SH-SY5Y (cell line): ENCODE measurements around the gene RAPGEF1.

Experiments used
- GATA2 ChIP-seq: IDR thresholded peaks from 2 replicates; pipeline ENCODE4 v1.6.1; 2011; ENCODE audit warnings: mild to moderate bottlenecking, low read depth, low read length
- GATA3 ChIP-seq: IDR thresholded peaks from 2 replicates; pipeline ENCODE4 v1.6.1; 2011; ENCODE audit warnings: low read depth, mild to moderate bottlenecking, low read length, moderate library complexity

- TF ChIP-seq GATA2 = no peak
- no peak for TF ChIP-seq GATA3
These were observed 110.1 kb downstream of the RAPGEF1 start for GRCh38 chr9:131629825-131630204.
